ENCODE results near the gene RBM27. TPM values are rescaled to one million over a fixed set of nuclear protein-coding genes. Genes with fewer than 3 reads are reported as not detected.
"Not testable (repeated sequence)": the region's sequence is repeated elsewhere in the genome, so short reads cannot be mapped to it uniquely, and the experiment has no call there.

RBM27 gene, protein sequence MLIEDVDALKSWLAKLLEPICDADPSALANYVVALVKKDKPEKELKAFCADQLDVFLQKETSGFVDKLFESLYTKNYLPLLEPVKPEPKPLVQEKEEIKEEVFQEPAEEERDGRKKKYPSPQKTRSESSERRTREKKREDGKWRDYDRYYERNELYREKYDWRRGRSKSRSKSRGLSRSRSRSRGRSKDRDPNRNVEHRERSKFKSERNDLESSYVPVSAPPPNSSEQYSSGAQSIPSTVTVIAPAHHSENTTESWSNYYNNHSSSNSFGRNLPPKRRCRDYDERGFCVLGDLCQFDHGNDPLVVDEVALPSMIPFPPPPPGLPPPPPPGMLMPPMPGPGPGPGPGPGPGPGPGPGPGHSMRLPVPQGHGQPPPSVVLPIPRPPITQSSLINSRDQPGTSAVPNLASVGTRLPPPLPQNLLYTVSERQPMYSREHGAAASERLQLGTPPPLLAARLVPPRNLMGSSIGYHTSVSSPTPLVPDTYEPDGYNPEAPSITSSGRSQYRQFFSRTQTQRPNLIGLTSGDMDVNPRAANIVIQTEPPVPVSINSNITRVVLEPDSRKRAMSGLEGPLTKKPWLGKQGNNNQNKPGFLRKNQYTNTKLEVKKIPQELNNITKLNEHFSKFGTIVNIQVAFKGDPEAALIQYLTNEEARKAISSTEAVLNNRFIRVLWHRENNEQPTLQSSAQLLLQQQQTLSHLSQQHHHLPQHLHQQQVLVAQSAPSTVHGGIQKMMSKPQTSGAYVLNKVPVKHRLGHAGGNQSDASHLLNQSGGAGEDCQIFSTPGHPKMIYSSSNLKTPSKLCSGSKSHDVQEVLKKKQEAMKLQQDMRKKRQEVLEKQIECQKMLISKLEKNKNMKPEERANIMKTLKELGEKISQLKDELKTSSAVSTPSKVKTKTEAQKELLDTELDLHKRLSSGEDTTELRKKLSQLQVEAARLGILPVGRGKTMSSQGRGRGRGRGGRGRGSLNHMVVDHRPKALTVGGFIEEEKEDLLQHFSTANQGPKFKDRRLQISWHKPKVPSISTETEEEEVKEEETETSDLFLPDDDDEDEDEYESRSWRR
- total RNA-seq: 10 to 100 TPM; 18.8 to 23.3 TPM

- no peak within 1 kb of the TSS for H3K27ac Mint-ChIP-seq
- no peaks in the 10 kb centered on the region for H3K36me3 Mint-ChIP-seq (ENCODE audit: low read depth)
- peaks cover 19% of the 10 kb centered on the region for H3K4me1 Mint-ChIP-seq
- H3K4me3 Mint-ChIP-seq: no peak within 1 kb of the TSS
- no peaks in the 10 kb centered on the region for H3K9me3 Mint-ChIP-seq
- H3K27me3 Mint-ChIP-seq: no peaks in the 10 kb centered on the region
- ChIA-PET POLR2A (interaction anchor here (0.6 to 1.7 kb wide), 12 partner anchors 10 to 30 kb away, joined by 3 to 16 read pairs (median 4); partner anchors contain the start of gene LARS1), CTCF (interaction anchor here (1.2 to 2.3 kb wide), 2 partner anchors 18 to 244 kb away, joined by 3 to 9 read pairs; partner anchors contain the start of gene TCERG1)
- DNase-seq: peak; percentile 97
Measured at GRCh38 chr5:146203011-146203871, at the start of gene RBM27. TSS of gene RBM27 (plus strand) at chr5:146203605. CDS start at chr5:146203766, 161 bp downstream.

- ChIA-PET POLR2A (no interaction called here), CTCF (no interaction called here)
- H3K4me1 Mint-ChIP-seq: no peaks in the 10 kb centered on the region
- no peak for DNase-seq
- no peak overlapping the region for H3K4me3 Mint-ChIP-seq
- no peak overlapping the region for H3K27ac Mint-ChIP-seq
- H3K9me3 Mint-ChIP-seq: no peaks in the 10 kb centered on the region
- H3K27me3 Mint-ChIP-seq: no peaks in the 10 kb centered on the region
- peaks cover 58% of the 10 kb centered on the region for H3K36me3 Mint-ChIP-seq (ENCODE audit: low read depth)
Measured at GRCh38 chr5:146158255-146158654, 45.1 kb upstream of the RBM27 start.

DNA sequence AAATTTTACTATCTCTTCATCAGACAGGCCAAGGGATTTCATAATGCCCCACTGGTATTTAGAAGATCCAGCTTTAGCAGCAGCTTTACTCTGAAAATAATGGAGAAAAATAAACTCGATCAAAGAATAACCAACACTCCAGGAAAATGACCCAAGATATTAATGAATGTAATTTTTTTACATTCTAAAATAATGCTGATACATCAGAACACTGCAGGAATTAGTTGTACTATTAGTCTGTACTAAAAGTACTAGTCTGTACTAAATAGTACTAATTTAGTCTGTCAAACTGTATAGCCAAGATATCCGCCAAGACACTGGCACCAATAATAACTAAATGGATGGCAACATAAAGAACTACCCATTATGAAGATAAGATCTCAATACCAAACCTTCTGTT lies 39.0 kb upstream of the RBM27 start:
- ChIA-PET CTCF (no interaction called here), POLR2A (interaction anchor here (0.6 kb wide), 1 partner anchor 44 kb away, joined by 3 read pairs; no protein-coding TSS in a partner anchor)
- Mint-ChIP-seq H3K9me3 (no peaks in the 10 kb centered on the region), H3K27me3 (no peaks in the 10 kb centered on the region), H3K4me3 (no peak overlapping the region), H3K4me1 (peaks cover 2% of the 10 kb centered on the region), H3K27ac (no peak overlapping the region), H3K36me3 (ENCODE audit: low read depth) (peaks cover 71% of the 10 kb centered on the region)
- no peak for DNase-seq

GRCh38 chr5:146165460-146165859 lies 37.9 kb upstream of the RBM27 start:
- Mint-ChIP-seq H3K27ac (no peak overlapping the region), H3K4me1 (peaks cover 2% of the 10 kb centered on the region), H3K27me3 (no peaks in the 10 kb centered on the region), H3K9me3 (no peaks in the 10 kb centered on the region), H3K4me3 (no peak overlapping the region), H3K36me3 (ENCODE audit: low read depth) (peaks cover 72% of the 10 kb centered on the region)
- POLR2A ChIA-PET: interaction anchor here (1.0 kb wide), 1 partner anchor 17 kb away, joined by 3 read pairs; the partner anchor contains the start of gene LARS1
- DNase-seq: no peak
- CTCF ChIA-PET: no interaction called here

- DNase-seq: no peak
- POLR2A ChIA-PET: interaction anchor here (1.0 kb wide), 1 partner anchor 17 kb away, joined by 3 read pairs; the partner anchor contains the start of gene LARS1
- no peak overlapping the region for H3K27ac Mint-ChIP-seq
Measured at GRCh38 chr5:146165903-146166302, 37.5 kb upstream of the RBM27 start.

DNA sequence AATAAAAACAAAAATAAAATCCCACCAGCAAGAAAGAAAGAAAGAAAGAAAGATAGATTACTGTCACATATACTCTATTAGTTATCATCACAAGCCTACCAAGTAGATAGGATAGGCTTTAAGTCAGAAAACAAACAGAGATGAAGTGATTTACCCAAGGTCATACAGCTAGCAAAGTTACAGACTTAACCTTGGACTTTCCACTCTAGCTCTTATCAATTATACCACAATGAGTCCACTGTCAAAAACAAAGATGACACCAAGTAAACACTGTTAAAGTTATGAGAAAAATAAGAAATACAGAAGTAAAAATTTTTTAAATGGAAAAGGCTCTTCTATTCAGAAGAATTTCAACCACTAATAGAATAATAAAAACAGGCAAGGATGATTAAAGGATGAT lies 34.3 kb upstream of the RBM27 start:
- POLR2A ChIA-PET: no interaction called here

More at GRCh38 chr5:146165903-146166302, 37.5 kb upstream of the RBM27 start:
- H3K4me1 Mint-ChIP-seq: peaks cover 2% of the 10 kb centered on the region
- H3K36me3 Mint-ChIP-seq (ENCODE audit: low read depth): peaks cover 73% of the 10 kb centered on the region
- no peak overlapping the region for H3K4me3 Mint-ChIP-seq
- H3K27me3 Mint-ChIP-seq: no peaks in the 10 kb centered on the region
- H3K9me3 Mint-ChIP-seq: no peaks in the 10 kb centered on the region
- CTCF ChIA-PET: no interaction called here

GRCh38 chr5:146173049-146173448 lies 30.4 kb upstream of the RBM27 start:
- H3K27me3 Mint-ChIP-seq, H3K4me3 Mint-ChIP-seq, DNase-seq, H3K9me3 Mint-ChIP-seq, H3K27ac Mint-ChIP-seq: not testable (repeated sequence)
- ChIA-PET CTCF (interaction anchor here (0.7 to 1.7 kb wide), 2 partner anchors 10 to 43 kb away, joined by 3 to 6 read pairs; no protein-coding TSS in a partner anchor), POLR2A (interaction anchor here (0.7 to 2.0 kb wide), 3 partner anchors 11 to 703 kb away, joined by 3 to 7 read pairs (median 3); partner anchors contain the start of gene RBM27)
- Mint-ChIP-seq H3K4me1 (peaks cover 18% of the 10 kb centered on the region), H3K36me3 (ENCODE audit: low read depth) (peaks cover 42% of the 10 kb centered on the region)

More for the DNA sequence above, 34.3 kb upstream of the RBM27 start:
- Mint-ChIP-seq H3K4me3 (no peak overlapping the region), H3K4me1 (peaks cover 13% of the 10 kb centered on the region), H3K27ac (no peak overlapping the region), H3K36me3 (ENCODE audit: low read depth) (peaks cover 60% of the 10 kb centered on the region), H3K27me3 (no peaks in the 10 kb centered on the region), H3K9me3 (no peaks in the 10 kb centered on the region)
- DNase-seq: no peak
- CTCF ChIA-PET: no interaction called here

DNA sequence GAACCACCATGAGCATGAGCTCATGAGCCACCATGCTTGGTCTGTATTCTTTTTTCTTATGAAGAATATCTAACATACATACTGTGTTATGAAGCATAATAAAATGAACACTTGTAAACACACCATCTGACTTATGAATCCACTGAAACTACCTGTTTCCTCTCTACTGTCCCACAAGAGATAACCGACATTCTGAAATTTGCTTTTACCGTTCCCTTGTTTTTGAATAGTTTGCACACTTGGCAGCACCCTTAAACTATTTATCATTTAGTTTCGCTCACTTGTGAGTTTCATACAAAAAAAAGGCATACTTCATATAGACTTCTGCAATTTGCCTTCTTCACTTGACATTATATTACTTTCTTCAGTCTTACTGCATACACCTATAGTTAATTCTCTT lies 29.8 kb upstream of the RBM27 start:
- Mint-ChIP-seq H3K36me3 (ENCODE audit: low read depth) (peaks cover 39% of the 10 kb centered on the region), H3K9me3 (no peaks in the 10 kb centered on the region), H3K27ac (peak overlapping the region; percentile 85), H3K27me3 (no peaks in the 10 kb centered on the region), H3K4me1 (peaks cover 19% of the 10 kb centered on the region), H3K4me3 (peak overlapping the region; percentile 21)
- DNase-seq: no peak
- POLR2A ChIA-PET: interaction anchor here (0.7 to 2.0 kb wide), 5 partner anchors 12 to 703 kb away, joined by 3 to 7 read pairs (median 3); partner anchors contain the start of gene RBM27
- CTCF ChIA-PET: interaction anchor here (0.6 to 1.7 kb wide), 6 partner anchors 10 to 273 kb away, joined by 3 to 6 read pairs (median 4); partner anchors contain the start of gene TCERG1

- Mint-ChIP-seq H3K27me3 (no peaks in the 10 kb centered on the region), H3K4me1 (peaks cover 35% of the 10 kb centered on the region), H3K4me3 (no peak overlapping the region), H3K9me3 (no peaks in the 10 kb centered on the region), H3K36me3 (ENCODE audit: low read depth) (peaks cover 34% of the 10 kb centered on the region), H3K27ac (no peak overlapping the region)
- no peak for DNase-seq
- ChIA-PET CTCF (no interaction called here), POLR2A (no interaction called here)
Measured at GRCh38 chr5:146176805-146177204, 26.6 kb upstream of the RBM27 start.

DNA sequence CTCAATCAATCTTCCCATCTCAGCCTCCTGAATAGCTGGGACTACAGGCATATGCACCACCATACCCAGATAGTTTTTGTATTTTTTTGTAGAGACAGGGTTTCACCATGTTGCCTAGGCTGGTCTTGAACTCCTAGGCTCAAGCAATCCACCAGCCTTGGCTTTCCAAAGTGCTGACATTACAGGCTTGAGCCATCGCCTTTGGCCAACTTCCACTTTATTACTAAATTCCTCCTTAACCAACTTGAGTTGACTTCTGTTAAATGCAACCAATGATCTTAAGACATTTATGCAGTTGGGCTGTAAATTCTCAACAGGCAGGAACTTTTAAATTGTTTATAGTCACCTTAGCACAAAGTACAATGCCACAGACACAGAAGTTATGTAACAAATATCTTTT lies 23.7 kb upstream of the RBM27 start:
- Mint-ChIP-seq H3K36me3 (ENCODE audit: low read depth) (peaks cover 28% of the 10 kb centered on the region), H3K4me3 (no peak overlapping the region), H3K27me3 (no peaks in the 10 kb centered on the region), H3K4me1 (peaks cover 27% of the 10 kb centered on the region), H3K27ac (no peak overlapping the region), H3K9me3 (no peaks in the 10 kb centered on the region)
- POLR2A ChIA-PET: interaction anchor here (1.8 kb wide), 1 partner anchor 24 kb away, joined by 4 read pairs; the partner anchor contains the start of gene RBM27
- CTCF ChIA-PET: no interaction called here
- no peak for DNase-seq

DNA sequence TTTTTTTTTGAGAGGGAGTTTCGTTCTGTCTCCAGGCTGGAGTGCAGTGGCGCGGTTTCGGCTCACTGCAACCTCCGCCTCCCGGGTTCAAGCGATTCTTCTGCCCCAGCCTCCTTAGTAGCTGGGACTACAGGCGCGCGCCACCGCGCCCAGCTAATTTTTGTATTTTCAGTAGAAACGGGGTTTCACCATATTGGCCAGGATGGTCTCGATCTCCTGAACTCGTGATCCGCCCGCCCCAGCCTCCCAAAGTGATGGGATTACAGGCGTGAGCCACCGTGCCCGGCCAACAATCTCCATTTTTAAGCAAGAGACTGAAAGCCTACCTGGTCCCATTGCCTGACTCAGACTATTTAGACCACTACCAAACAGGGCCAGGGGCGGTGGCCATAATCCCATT lies 20.0 kb upstream of the RBM27 start:
- peak overlapping the region; percentile 82 for H3K27ac Mint-ChIP-seq
- peaks cover 30% of the 10 kb centered on the region for H3K4me1 Mint-ChIP-seq
- ChIA-PET CTCF (interaction anchor here (1.2 kb wide), 1 partner anchor 17 kb away, joined by 8 read pairs; no protein-coding TSS in a partner anchor), POLR2A (interaction anchor here (0.7 to 2.7 kb wide), 5 partner anchors 10 to 73 kb away, joined by 3 to 16 read pairs (median 3); partner anchors contain the start of gene RBM27)
- DNase-seq, H3K27me3 Mint-ChIP-seq, H3K9me3 Mint-ChIP-seq: not testable (repeated sequence)
- peak overlapping the region; percentile 91 for H3K4me3 Mint-ChIP-seq
- H3K36me3 Mint-ChIP-seq (ENCODE audit: low read depth): peaks cover 19% of the 10 kb centered on the region

All from activated CD4-positive, alpha-beta memory T cell treated with anti-CD3 and anti-CD28 coated beads, Interleukin-2, amount 10 ng/mL, durations not matched to agents 7 days and 5 days (primary cell).